Naive thymus-derived CD4-positive, alpha-beta T cell (primary cell): ENCODE data around the gene IFNAR2. TPM values are rescaled to one million over a fixed set of nuclear protein-coding genes. Genes with fewer than 3 reads are reported as not detected.
"Not testable (repeated sequence)": the region's sequence is repeated elsewhere in the genome, so short reads cannot be mapped to it uniquely, and the experiment has no call there.

Experiments used
- ATAC-seq: fragments of 150-1000 bp; cut with Tn5 transposase; 2 replicates; pipeline ENCODE4 v1.10.0; 2021; ENCODE audit warnings: mild to moderate bottlenecking, moderate library complexity
- CTCF ChIA-PET: fragments of 350-600 bp; sonication (Branson Sonifier 250); formaldehyde crosslinking; loops from one replicate; lab custom pipeline; 2021; ENCODE audit warnings: antibody characterized with exemption; lab: Charles Lee
- POLR2A ChIA-PET: fragments of 350-600 bp; sonication (Branson Sonifier 250); formaldehyde crosslinking; loops from one replicate; lab custom pipeline; 2021; ENCODE audit warnings: antibody characterized with exemption, inconsistent platforms; lab: Charles Lee
- DNase-seq, 9 donors: peaks; one replicate each; pipeline versions ENCODE4 v3.0.0 to v3.0.0-alpha.2; 2020 to 2022; ENCODE audit warnings: mixed read lengths in 1 of 9
- H3K27ac ChIP-seq: one replicate; pipeline ENCODE4 v1.7.0; 2013; ENCODE audit warnings: mild to moderate bottlenecking, low read depth, low read length, moderate library complexity
- H3K27me3 ChIP-seq, 2 donors: one replicate each; pipeline ENCODE4 v1.7.0; 2013; ENCODE audit warnings: low read length in 2 of 2, mild to moderate bottlenecking in 2 of 2, moderate library complexity in 2 of 2; ENCODE audit not compliant: control insufficient read depth in 2 of 2, insufficient read depth in 2 of 2
- H3K36me3 ChIP-seq, 3 experiments: 1 replicate in 2 of 3; 2 replicates in 1 of 3; pipeline ENCODE4 v1.7.0; 2013; ENCODE audit warnings: low read length in 3 of 3, mild to moderate bottlenecking in 3 of 3, moderate library complexity in 1 of 3; ENCODE audit not compliant: insufficient read depth in 3 of 3, control insufficient read depth in 2 of 3
- H3K4me1 ChIP-seq, 2 donors: one replicate each; pipeline ENCODE4 v1.7.0; 2013; ENCODE audit warnings: low read length in 2 of 2, mild to moderate bottlenecking in 2 of 2, moderate library complexity in 1 of 2; ENCODE audit not compliant: control insufficient read depth in 2 of 2, insufficient read depth in 2 of 2
- H3K4me3 ChIP-seq: 2 replicates; pipeline ENCODE4 v1.7.0; 2013; ENCODE audit warnings: mild to moderate bottlenecking, low read length
- H3K9me3 ChIP-seq, 3 experiments: 1 replicate in 2 of 3; 2 replicates in 1 of 3; pipeline ENCODE4 v1.7.0; 2013; ENCODE audit warnings: low read length in 3 of 3; ENCODE audit not compliant: control insufficient read depth in 2 of 3
- H3K27ac Mint-ChIP-seq, 9 donors: one replicate each; pipeline ENCODE4 v1.8.0; 2020 to 2022; ENCODE audit warnings: mixed read lengths in 9 of 9, mild to moderate bottlenecking in 8 of 9, moderate library complexity in 5 of 9, inconsistent platforms in 2 of 9
- H3K27me3 Mint-ChIP-seq, 5 donors: one replicate each; pipeline ENCODE4 v1.8.0; 2021 to 2022; ENCODE audit warnings: mixed read lengths in 5 of 5, mild to moderate bottlenecking in 1 of 5
- H3K36me3 Mint-ChIP-seq, 5 donors: one replicate each; pipeline ENCODE4 v1.8.0; 2020 to 2022; ENCODE audit warnings: mixed read lengths in 5 of 5, mild to moderate bottlenecking in 3 of 5, inconsistent platforms in 1 of 5
- H3K4me1 Mint-ChIP-seq, 7 donors: one replicate each; pipeline ENCODE4 v1.8.0; 2020 to 2022; ENCODE audit warnings: mixed read lengths in 7 of 7, mild to moderate bottlenecking in 3 of 7, inconsistent platforms in 1 of 7
- H3K4me3 Mint-ChIP-seq, 10 donors: one replicate each; pipeline ENCODE4 v1.8.0; 2020 to 2022; ENCODE audit warnings: mild to moderate bottlenecking in 10 of 10, mixed read lengths in 10 of 10, moderate library complexity in 6 of 10, inconsistent platforms in 2 of 10
- H3K9me3 Mint-ChIP-seq, 11 donors: one replicate each; pipeline ENCODE4 v1.8.0; 2020 to 2022; ENCODE audit warnings: mixed read lengths in 11 of 11, mild to moderate bottlenecking in 4 of 11, inconsistent platforms in 1 of 11, moderate library complexity in 1 of 11
- intact Hi-C, 2 donors: fragments of 100-400 bp; cut with micrococcal nuclease; formaldehyde crosslinking; loops; one replicate each; pipeline ENCODE4 v1.15.1; 2023
- polyA plus RNA-seq, 2 donors: library from polyadenylated mRNA; unstranded; fragments of 300-500 nt; fragmentation: Illumina TruSeq; gene quantifications; one replicate each; pipeline ENCODE4 v1.2.3, GENCODE V29; 2021
- total RNA-seq, 6 experiments: library from RNA in 5 of 6; stranded (reverse) in 5 of 6; gene quantifications; 1 replicate in 5 of 6; 2 replicates in 1 of 6; pipeline ENCODE4 v1.2.3 and lab custom pipeline; 2021 to 2026

The IFNAR2 gene
- total and polyA plus RNA-seq, 7 experiments from 2014 or later: 44.9 to 90.2 (median 77.3) TPM

- intact Hi-C loops: loop anchor here (1.0 to 10.0 kb wide), 4 partner anchors 8 to 236 kb away; partner anchors contain the start of gene TMEM50B (in 1 of the 2)
- H3K27me3 Mint-ChIP-seq: no peaks in the 10 kb centered on the region
- ChIA-PET POLR2A (interaction anchor here (0.6 to 4.8 kb wide), 7 partner anchors 10 to 304 kb away, joined by 3 to 39 read pairs (median 8); partner anchors contain the start of genes IFNAR1, IFNAR2 and SON), CTCF (interaction anchor here (0.6 to 1.1 kb wide), 3 partner anchors 27 to 101 kb away, joined by 3 read pairs; no protein-coding TSS in a partner anchor)
- peaks cover 63 to 92% (median 85%) of the 10 kb centered on the region in 7 donors for H3K4me1 Mint-ChIP-seq
- Histone ChIP-seq H3K27me3 (no peaks in the 10 kb centered on the region), H3K9me3 (no peaks in the 10 kb centered on the region), H3K36me3 (peaks cover 0 to 4% (median 0%) of the 10 kb centered on the region in 3 experiments), H3K4me1 (peaks cover 65 to 81% of the 10 kb centered on the region in 2 donors), H3K4me3 (peak overlapping the region; percentile 26), H3K27ac (peak overlapping the region; percentile 60)
- peak overlapping the region in 9 of 10 donors; percentile 46 to 84 (median 70) for H3K4me3 Mint-ChIP-seq
- peak overlapping the region; percentile 43 to 96 (median 90) for H3K27ac Mint-ChIP-seq
- DNase-seq: peak in 2 of 9 donors; percentile 13 to 39
- peak; percentile 73 for ATAC-seq
- H3K36me3 Mint-ChIP-seq: peaks cover 6 to 48% (median 10%) of the 10 kb centered on the region in 5 donors
- no peaks in the 10 kb centered on the region for H3K9me3 Mint-ChIP-seq
Measured at GRCh38 chr21:33238565-33239255, 9.0 kb downstream of the IFNAR2 start.

- not testable (repeated sequence) for H3K9me3 ChIP-seq, H3K27me3 Mint-ChIP-seq, DNase-seq, ATAC-seq, H3K9me3 Mint-ChIP-seq, H3K27me3 ChIP-seq, H3K36me3 ChIP-seq
- Mint-ChIP-seq H3K4me1 (peaks cover 65 to 92% (median 85%) of the 10 kb centered on the region in 7 donors), H3K4me3 (peak overlapping the region; percentile 46 to 72 (median 60)), H3K27ac (peak overlapping the region; percentile 74 to 96 (median 90)), H3K36me3 (peaks cover 6 to 49% (median 19%) of the 10 kb centered on the region in 5 donors)
- Histone ChIP-seq H3K4me1 (peaks cover 65 to 82% of the 10 kb centered on the region in 2 donors), H3K27ac (peak overlapping the region; percentile 60), H3K4me3 (peak overlapping the region; percentile 26)
- ChIA-PET CTCF (interaction anchor here (0.5 to 1.1 kb wide), 2 partner anchors 23 to 26 kb away, joined by 3 read pairs; no protein-coding TSS in a partner anchor), POLR2A (interaction anchor here (0.6 to 4.8 kb wide), 5 partner anchors 11 to 122 kb away, joined by 5 to 39 read pairs (median 8); partner anchors contain the start of genes IFNAR1 and IFNAR2)
- intact Hi-C loops: loop anchor here in 1 of 2 donors (10.0 kb wide), 2 partner anchors 125 to 235 kb away; partner anchors contain the start of gene TMEM50B
Measured at GRCh38 chr21:33239559-33240127, 9.9 kb downstream of the IFNAR2 start.

- Mint-ChIP-seq H3K9me3 (no peaks in the 10 kb centered on the region), H3K4me1 (peaks cover 69 to 90% (median 85%) of the 10 kb centered on the region in 7 donors), H3K4me3 (peak overlapping the region in 6 of 10 donors; percentile 11 to 63 (median 30)), H3K36me3 (peaks cover 11 to 53% (median 27%) of the 10 kb centered on the region in 5 donors), H3K27me3 (no peaks in the 10 kb centered on the region), H3K27ac (peak overlapping the region; percentile 36 to 96 (median 78))
- peaks cover 60 to 83% of the 10 kb centered on the region in 2 donors for H3K4me1 ChIP-seq
- no peak for DNase-seq
- peak overlapping the region; percentile 19 for H3K27ac ChIP-seq
- H3K9me3 ChIP-seq: no peaks in the 10 kb centered on the region
- intact Hi-C loops: no loop called here
- peaks cover 5 to 7% (median 5%) of the 10 kb centered on the region in 3 experiments for H3K36me3 ChIP-seq
- no peaks in the 10 kb centered on the region for H3K27me3 ChIP-seq
- no peak for ATAC-seq
- H3K4me3 ChIP-seq: no peak overlapping the region
- ChIA-PET POLR2A (interaction anchor here (0.6 to 4.8 kb wide), 5 partner anchors 11 to 222 kb away, joined by 3 to 39 read pairs (median 11); partner anchors contain the start of genes IFNAR2 and IL10RB), CTCF (interaction anchor here (0.7 to 1.5 kb wide), 4 partner anchors 9 to 122 kb away, joined by 3 to 4 read pairs (median 3); no protein-coding TSS in a partner anchor)
Measured at GRCh38 chr21:33240404-33240803, 10.7 kb downstream of the IFNAR2 start.

GRCh38 chr21:33241846-33242245 is 12.1 kb downstream of the IFNAR2 start:
- peak in 6 of 9 donors; percentile 12 to 40 (median 31) for DNase-seq
- Histone ChIP-seq H3K27me3 (no peaks in the 10 kb centered on the region), H3K4me1 (peaks cover 59 to 80% of the 10 kb centered on the region in 2 donors), H3K27ac (peak overlapping the region; percentile 22), H3K36me3 (peaks cover 13 to 20% (median 13%) of the 10 kb centered on the region in 3 experiments), H3K9me3 (no peaks in the 10 kb centered on the region), H3K4me3 (no peak overlapping the region)
- Mint-ChIP-seq H3K27ac (peak overlapping the region; percentile 7 to 92 (median 79)), H3K27me3 (no peaks in the 10 kb centered on the region), H3K36me3 (peaks cover 15 to 61% (median 40%) of the 10 kb centered on the region in 5 donors), H3K9me3 (no peaks in the 10 kb centered on the region), H3K4me1 (peaks cover 63 to 91% (median 85%) of the 10 kb centered on the region in 7 donors), H3K4me3 (peak overlapping the region; percentile 25 to 63 (median 49))
- POLR2A ChIA-PET: interaction anchor here (0.9 to 4.8 kb wide), 6 partner anchors 10 to 83 kb away, joined by 3 to 39 read pairs (median 4); partner anchors contain the start of genes IFNAR1, IFNAR2 and IL10RB
- intact Hi-C loops: loop anchor here in 1 of 2 donors (1.0 kb wide), 1 partner anchor 11 kb away; no protein-coding TSS in a partner anchor
- CTCF ChIA-PET: interaction anchor here (1.0 to 1.6 kb wide), 2 partner anchors 41 to 44 kb away, joined by 4 to 5 read pairs; no protein-coding TSS in a partner anchor
- peak; percentile 56 for ATAC-seq

- H3K9me3 ChIP-seq, H3K27me3 Mint-ChIP-seq, DNase-seq, H3K27me3 ChIP-seq, H3K9me3 Mint-ChIP-seq, CTCF ChIA-PET, ATAC-seq, H3K4me3 ChIP-seq, H3K27ac ChIP-seq: not testable (repeated sequence)
- intact Hi-C loops: loop anchor here in 1 of 2 donors (1.0 kb wide), 1 partner anchor 12 kb away; no protein-coding TSS in a partner anchor
- POLR2A ChIA-PET: interaction anchor here (1.3 to 2.0 kb wide), 3 partner anchors 11 to 57 kb away, joined by 3 to 6 read pairs (median 5); partner anchors contain the start of gene IL10RB
- Mint-ChIP-seq H3K4me1 (peaks cover 63 to 91% (median 85%) of the 10 kb centered on the region in 7 donors), H3K4me3 (peak overlapping the region in 2 of 10 donors; percentile 41 to 61), H3K27ac (peak overlapping the region in 7 of 9 donors; percentile 15 to 89 (median 76)), H3K36me3 (peaks cover 21 to 63% (median 48%) of the 10 kb centered on the region in 5 donors)
- Histone ChIP-seq H3K36me3 (peaks cover 13 to 29% (median 18%) of the 10 kb centered on the region in 3 experiments), H3K4me1 (peaks cover 49 to 78% of the 10 kb centered on the region in 2 donors)
Measured at GRCh38 chr21:33242846-33243245, 13.1 kb downstream of the IFNAR2 start.
